ENCODE data around the gene RRP7A.
"Not testable (repeated sequence)": the region's sequence is repeated elsewhere in the genome, so short reads cannot be mapped to it uniquely, and the experiment has no call there.

Gene RRP7A

DNA sequence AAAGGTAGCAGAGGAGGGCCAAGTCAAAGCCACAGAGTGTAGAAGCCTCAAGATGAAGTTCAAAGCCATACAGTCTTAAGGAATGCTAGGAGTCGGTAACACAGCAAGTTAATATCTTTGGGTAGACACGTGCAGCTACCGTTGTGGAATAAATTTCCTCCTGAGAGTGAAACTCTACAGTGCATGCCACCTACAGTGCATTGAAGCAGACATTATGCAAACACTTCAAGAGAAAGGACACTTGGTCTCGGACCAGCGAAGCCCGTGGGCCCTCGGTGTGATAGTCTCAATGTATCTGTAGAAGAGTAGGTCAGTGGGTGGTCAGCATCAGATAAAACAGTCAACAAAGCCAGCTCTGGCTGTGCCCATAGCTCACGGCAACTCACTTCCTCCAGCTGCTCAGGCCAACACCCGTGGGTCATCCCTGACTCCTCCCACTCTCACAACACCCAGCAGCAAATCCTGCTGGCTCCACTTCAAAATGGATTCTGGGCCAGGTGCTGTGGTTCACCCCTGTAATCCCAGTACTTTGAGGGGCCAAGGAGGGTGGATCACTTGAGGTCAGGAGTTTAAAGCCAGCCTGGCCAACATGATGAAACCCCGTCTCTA lies 24.0 kb downstream of the RRP7A start:
- not testable (repeated sequence) for DNase-seq (ENCODE audit: low spot score)

DNA sequence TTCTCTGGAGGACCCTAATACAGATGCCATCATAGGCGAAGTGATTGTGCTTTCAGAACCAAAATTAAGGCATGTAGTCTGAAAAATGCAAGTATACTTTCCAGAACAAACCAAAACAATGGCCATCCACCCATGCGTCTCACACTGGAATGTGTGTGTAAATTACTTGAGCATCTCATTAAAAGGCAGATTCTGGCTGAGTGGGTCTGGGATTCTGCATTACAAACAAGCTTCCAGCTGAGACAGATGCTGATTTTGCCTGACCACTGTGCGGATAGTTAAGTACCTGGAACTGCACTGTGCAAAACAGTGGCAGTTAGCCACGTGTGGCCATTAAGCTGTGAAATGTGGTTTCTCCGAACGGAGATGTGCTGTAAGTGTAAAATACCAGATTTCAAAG lies 26.2 kb downstream of the RRP7A start:
- DNase-seq (ENCODE audit: low spot score), result no peak

GRCh38 chr22:42492323-42492690 lies 27.3 kb downstream of the RRP7A start:
- DNase-seq (ENCODE audit: low spot score), result no peak

GRCh38 chr22:42490243-42490832 lies 29.3 kb downstream of the RRP7A start:
- no peak for DNase-seq (ENCODE audit: low spot score)

DNA sequence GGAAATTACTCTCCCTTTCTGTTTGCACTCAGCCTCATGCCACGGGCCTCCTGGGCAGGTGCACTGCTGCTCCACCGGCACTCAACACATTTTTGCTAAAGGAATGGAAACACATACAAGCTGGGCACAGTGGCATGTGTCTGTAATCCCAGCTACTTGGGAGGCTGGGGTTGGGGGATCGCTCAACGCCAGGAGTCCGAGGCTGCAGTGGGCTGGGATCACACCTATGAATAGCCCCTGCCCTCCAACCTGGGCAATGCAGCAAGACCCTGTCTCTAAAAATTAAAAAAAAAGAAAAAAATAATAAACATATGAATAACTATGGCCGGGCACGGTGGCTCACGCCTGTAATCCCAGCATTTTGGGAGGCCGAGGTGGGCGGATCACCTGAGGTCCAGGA lies 30.6 kb downstream of the RRP7A start:
- DNase-seq (ENCODE audit: low spot score), result no peak

- no peak for DNase-seq (ENCODE audit: low spot score)
Measured at GRCh38 chr22:42484506-42484905, 35.1 kb downstream of the RRP7A start.

GRCh38 chr22:42483610-42484223 lies 35.9 kb downstream of the RRP7A start:
- not testable (repeated sequence) for DNase-seq (ENCODE audit: low spot score)

DNA sequence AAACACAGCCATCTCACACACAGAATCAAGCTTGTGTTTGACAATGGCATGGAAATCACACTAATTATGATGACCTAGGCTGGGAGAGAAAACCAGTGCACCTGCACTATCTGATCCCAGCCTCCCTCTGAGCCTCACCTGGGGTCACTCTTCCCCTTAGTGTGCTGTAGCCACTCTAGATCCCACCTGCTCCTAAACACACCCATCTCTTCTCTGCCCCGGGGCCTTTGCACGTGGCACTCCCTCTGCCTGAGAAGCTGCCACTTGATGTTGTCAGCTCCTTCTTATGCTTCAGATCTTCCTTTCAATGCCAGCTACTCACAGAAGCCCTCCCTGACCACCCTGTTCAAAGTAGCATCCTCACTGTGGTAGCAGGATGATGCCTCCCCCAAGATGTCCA lies 44.5 kb downstream of the RRP7A start:
- no peak for DNase-seq (ENCODE audit: low spot score)

DNA sequence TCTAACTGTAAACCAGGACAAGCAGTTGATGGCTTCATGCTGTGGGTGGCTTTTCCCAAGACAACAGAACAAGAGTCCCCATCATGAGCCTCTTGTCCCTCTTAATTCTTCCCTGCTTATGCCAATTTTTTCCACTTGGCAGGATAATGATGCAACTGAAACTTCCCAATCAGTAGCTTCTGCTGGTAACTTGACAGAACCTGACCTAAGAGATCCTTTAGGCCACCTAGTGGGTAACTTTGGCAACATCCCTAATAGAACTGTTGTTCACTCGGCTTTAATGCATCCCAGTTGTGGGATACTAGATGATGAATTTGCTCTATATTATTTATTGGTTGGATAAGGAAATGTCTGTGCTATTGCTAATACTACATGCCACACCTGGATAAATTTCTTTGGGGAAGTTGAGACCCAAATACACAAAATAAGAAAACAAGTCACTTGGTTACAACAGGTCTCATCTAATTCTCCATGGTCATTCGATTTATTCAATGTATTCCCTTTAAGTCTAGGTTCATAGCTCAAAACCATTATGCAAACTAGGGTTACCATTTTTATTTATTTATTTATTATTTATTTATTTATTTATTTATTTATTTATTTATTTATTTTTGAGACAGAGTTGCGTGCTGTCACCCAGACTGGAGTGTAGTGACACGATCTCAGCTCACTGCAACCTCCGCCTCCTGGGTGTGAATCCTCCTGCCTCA lies 46.0 kb downstream of the RRP7A start:
- DNase-seq (ENCODE audit: low spot score), result no peak

- DNase-seq (ENCODE audit: low spot score), result no peak
Measured at GRCh38 chr22:42472671-42473070, 46.9 kb downstream of the RRP7A start.

DNA sequence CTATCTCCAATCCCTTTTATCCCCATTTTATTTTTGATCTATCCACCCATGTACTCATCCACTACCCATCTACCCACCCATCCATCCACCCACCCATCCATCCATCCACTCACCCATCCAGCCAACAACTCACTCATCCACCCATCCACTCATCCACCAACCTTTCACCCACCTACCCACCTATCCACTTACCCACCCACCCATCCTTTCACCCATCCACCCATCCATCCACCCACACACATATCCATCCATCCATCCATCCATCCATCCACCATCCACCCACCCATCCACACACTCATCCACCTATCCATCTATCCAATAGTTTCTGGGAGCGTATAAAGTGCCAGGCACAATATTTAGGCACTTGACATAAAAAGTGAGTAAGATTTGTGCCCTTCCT lies 48.2 kb downstream of the RRP7A start:
- DNase-seq (ENCODE audit: low spot score), result no peak

GRCh38 chr22:42470366-42471082 lies 49.1 kb downstream of the RRP7A start:
- DNase-seq (ENCODE audit: low spot score), result no peak

- no peak for DNase-seq (ENCODE audit: low spot score)
Measured at GRCh38 chr22:42468841-42469240, 50.8 kb downstream of the RRP7A start.

DNA sequence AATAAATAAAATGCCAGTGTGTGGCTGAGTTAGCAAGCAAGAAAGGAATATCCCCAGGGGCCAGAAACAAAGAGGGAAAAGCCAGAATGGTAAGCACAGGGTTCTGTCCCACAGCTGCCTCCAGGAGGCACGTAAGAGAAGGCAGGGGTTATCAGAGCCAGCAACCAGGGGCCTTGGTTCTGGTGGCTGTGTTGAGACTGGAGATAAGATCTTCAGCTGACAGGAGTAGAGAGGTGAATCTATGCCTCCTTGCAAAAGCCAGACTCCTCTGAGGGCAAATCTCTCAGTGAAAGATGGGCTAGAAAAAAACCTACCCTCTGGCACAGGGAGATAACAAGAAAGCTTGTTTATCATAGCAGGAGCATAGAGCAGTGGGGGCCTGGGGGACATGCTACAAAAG lies 57.6 kb downstream of the RRP7A start:
- DNase-seq (ENCODE audit: low spot score), result no peak

DNA sequence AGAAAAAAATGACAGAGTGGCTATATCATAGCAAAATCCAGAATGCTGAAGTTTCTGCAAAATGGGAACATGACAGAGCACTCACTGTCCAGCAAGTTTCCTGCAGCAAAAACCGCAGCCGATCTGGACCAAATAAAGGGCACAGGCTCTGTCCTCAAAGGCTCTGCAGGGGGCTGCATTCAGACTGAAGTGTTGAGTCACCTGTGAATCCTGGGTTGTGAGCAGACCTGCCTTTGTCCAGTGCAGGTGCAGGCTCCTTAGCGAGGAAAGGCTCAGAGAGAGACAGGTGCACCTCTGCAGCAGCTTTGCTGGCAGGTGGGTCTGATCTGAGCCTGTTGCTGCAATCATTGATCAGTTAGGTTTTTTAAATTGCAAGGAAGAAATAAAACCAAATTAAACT lies 58.1 kb downstream of the RRP7A start:
- DNase-seq (ENCODE audit: low spot score), result no peak

All from left forelimb (tissue), 1 donor.